A549 (cell line): ENCODE data around the gene ITGA5. TPM values are rescaled to one million over a fixed set of nuclear protein-coding genes. Genes with fewer than 3 reads are reported as not detected.
"Not testable (repeated sequence)": the region's sequence is repeated elsewhere in the genome, so short reads cannot be mapped to it uniquely, and the experiment has no call there.

Experiments used
- ATAC-seq, 2 experiments: fragments of 200-7000 bp in 1 of 2; fragments of >200 bp in 1 of 2; cut with Nextera tagmentation in 1 of 2; cut with Tn5 transposase in 1 of 2; 3 replicates each; pipeline versions ENCODE4 v1.8.0 to v1.9.1; 2018 to 2020; ENCODE audit warnings: mild to moderate bottlenecking in 1 of 2, moderate library complexity in 1 of 2
- CTCF ChIA-PET: fragments of 300-600 bp; sonication (Branson Sonifier 250); formaldehyde crosslinking; extraction: SDS; loops from one replicate; lab custom pipeline; 2021; ENCODE audit warnings: antibody characterized with exemption, inconsistent platforms; lab: Yijun Ruan, JAX
- POLR2A ChIA-PET: fragments of 350-600 bp; formaldehyde crosslinking; extraction: SDS; loops from one replicate; lab custom pipeline; 2021; ENCODE audit warnings: antibody characterized with exemption, inconsistent platforms; lab: Yijun Ruan, JAX
- DNase-seq, 2 experiments: peaks; one replicate each; pipeline versions ENCODE4 v3.0.0 to v3.0.0-alpha.2; 2011 to 2016; ENCODE audit warnings: low read depth in 1 of 2, low spot score in 1 of 2
- FAIRE-seq: peaks from 2 replicates; lab custom pipeline; 2011; peaks lifted over from hg19 to GRCh38; lab: Jason Lieb, UNC
- H3K27ac ChIP-seq, 2 experiments: fragments of >200 bp; sonication (Bioruptor Twin); formaldehyde crosslinking; 3 replicates each; pipeline ENCODE4 v1.5.1; 2016 to 2017
- H3K4me1 ChIP-seq: fragments of >200 bp; sonication (Bioruptor Twin); formaldehyde crosslinking; 3 replicates; pipeline ENCODE4 v1.6.1; 2016
- H3K4me2 ChIP-seq: fragments of >200 bp; sonication (Bioruptor Twin); formaldehyde crosslinking; 3 replicates; pipeline ENCODE4 v1.6.1; 2016
- H3K4me3 ChIP-seq: fragments of >200 bp; sonication (Bioruptor Twin); formaldehyde crosslinking; 3 replicates; pipeline ENCODE4 v1.5.1; 2016
- H3K9me3 ChIP-seq: fragments of >200 bp; sonication (Bioruptor Twin); formaldehyde crosslinking; 3 replicates; pipeline ENCODE4 v1.6.1; 2016
- BCL3 ChIP-seq: fragments of >200 bp; sonication (Bioruptor Twin); formaldehyde crosslinking; IDR thresholded peaks from 3 replicates; pipeline ENCODE4 v1.6.1; 2016
- BHLHE40 ChIP-seq: IDR thresholded peaks from 2 replicates; pipeline ENCODE4 v1.6.1; 2012; ENCODE audit warnings: low read depth, low read length, inconsistent platforms
- CBX2 ChIP-seq: fragments of 200-600 bp; sonication (generic); IDR thresholded peaks from 2 replicates; pipeline ENCODE4 v1.6.1; 2016; ENCODE audit warnings: low read depth, mild to moderate bottlenecking, borderline replicate concordance
- CHD2 ChIP-seq: fragments of 150-350 bp; IDR thresholded peaks from 2 replicates; pipeline ENCODE4 v1.6.1; 2014; ENCODE audit warnings: low read length; ENCODE audit not compliant: partially characterized antibody
- E2F6 ChIP-seq: IDR thresholded peaks from 2 replicates; pipeline ENCODE4 v1.6.1; 2012; ENCODE audit warnings: low read depth, borderline replicate concordance
- EP300 ChIP-seq, 2 experiments: fragments of >200 bp; sonication (Bioruptor Twin); formaldehyde crosslinking; IDR thresholded peaks; 2 replicates in 1 of 2; 3 replicates in 1 of 2; pipeline ENCODE4 v1.6.1; 2016 to 2017
- HDAC2 ChIP-seq: fragments of 200-600 bp; sonication (generic); IDR thresholded peaks from 2 replicates; pipeline ENCODE4 v1.6.1; 2016
- HEYL ChIP-seq: fragments of 250-450 bp; sonication (Bioruptor Pico); IDR thresholded peaks from 2 replicates; pipeline ENCODE4 v1.8.0; 2021; ENCODE audit warnings: mild to moderate bottlenecking, moderate library complexity
- JUNB ChIP-seq: fragments of >200 bp; sonication (Bioruptor Twin); formaldehyde crosslinking; IDR thresholded peaks from 2 replicates; pipeline ENCODE4 v1.6.1; 2016
- KDM1A ChIP-seq: fragments of 200-600 bp; sonication (generic); IDR thresholded peaks from 2 replicates; pipeline ENCODE4 v1.6.1; 2016; ENCODE audit warnings: low read depth, mild to moderate bottlenecking
- KDM5A ChIP-seq: fragments of 200-600 bp; sonication (generic); IDR thresholded peaks from 2 replicates; pipeline ENCODE4 v1.6.1; 2016; ENCODE audit warnings: antibody characterized with exemption, mild to moderate bottlenecking
- MYC ChIP-seq: IDR thresholded peaks from 2 replicates; pipeline ENCODE4 v1.6.1; 2012; ENCODE audit warnings: mild to moderate bottlenecking, inconsistent platforms, low read length, improper control_type of control experiment, borderline replicate concordance
- NFE2L2 ChIP-seq: fragments of 150-350 bp; conservative IDR thresholded peaks from 2 replicates; pipeline ENCODE4 v1.6.1; 2014; ENCODE audit warnings: low read length
- NPAS2 ChIP-seq: fragments of 250-450 bp; sonication (Bioruptor Pico); IDR thresholded peaks from 2 replicates; pipeline ENCODE4 v1.8.0; 2022; ENCODE audit warnings: mild to moderate bottlenecking, moderate library complexity, borderline replicate concordance
- PHF8 ChIP-seq: fragments of 200-600 bp; sonication (generic); IDR thresholded peaks from 2 replicates; pipeline ENCODE4 v1.6.1; 2016; ENCODE audit warnings: low read depth, mild to moderate bottlenecking, antibody characterized with exemption, moderate library complexity, borderline replicate concordance
- REST ChIP-seq: fragments of 200-600 bp; sonication (generic); IDR thresholded peaks from 2 replicates; pipeline ENCODE4 v1.6.1; 2016; ENCODE audit warnings: antibody characterized with exemption, mild to moderate bottlenecking, moderate library complexity
- RFX5 ChIP-seq: fragments of 450-650 bp; IDR thresholded peaks from 2 replicates; pipeline ENCODE4 v1.7.1; 2014; ENCODE audit warnings: antibody characterized with exemption, mild to moderate bottlenecking, moderate library complexity
- TFCP2L1 ChIP-seq: fragments of 250-450 bp; sonication (Bioruptor Pico); IDR thresholded peaks from 2 replicates; pipeline ENCODE4 v1.5.0; 2021; ENCODE audit warnings: mild to moderate bottlenecking
- USF2 ChIP-seq: fragments of 450-650 bp; IDR thresholded peaks from 2 replicates; pipeline ENCODE4 v1.6.1; 2014; ENCODE audit warnings: antibody characterized with exemption
- WGBS: methylation state at CpG from one replicate; pipeline ENCODE4 v1.1.6; 2017; ENCODE audit errors: missing lambda C conversion rate; 5-methylcytosine and 5-hydroxymethylcytosine counted together
- polyA plus RNA-seq, 4 experiments: library from polyadenylated mRNA; depleted of rRNA in 3 of 4; stranded (reverse); fragments of >200 nt; fragmentation: RNase III in 1 of 4; extraction: RNeasy Plus Mini Kit Qiagen cat#74134 plus additional on column Dnase treatment in 1 of 4; gene quantifications; 2 replicates in 3 of 4; 3 replicates in 1 of 4; pipeline ENCODE4 v1.2.3, GENCODE V29; 2011 to 2017

The ITGA5 gene
- polyA plus RNA-seq, 2 of the 4 experiments (the other 2 are of a cell fraction): 27.2 to 31.7 TPM

GRCh38 chr12:54355104-54355815 lies 63.8 kb downstream of the ITGA5 start:
- CTCF ChIA-PET: interaction anchor here (0.8 to 9.2 kb wide), 7 partner anchors 13 to 140 kb away, joined by 3 to 125 read pairs (median 26); no protein-coding TSS in a partner anchor
- H3K4me3 ChIP-seq: no peak overlapping the region
- DNase-seq: no peak
- no peaks in the 10 kb centered on the region for H3K9me3 ChIP-seq
- WGBS: 81% methylated on average over 6 of the region's 6 CpGs
- no peak for ATAC-seq
- no peak overlapping the region for H3K4me2 ChIP-seq
- peaks cover 32% of the 10 kb centered on the region for H3K4me1 ChIP-seq
- TF ChIP-seq JUNB (no peak), NFE2L2 (no peak), BCL3 (no peak), KDM1A (no peak), KDM5A (no peak), E2F6 (no peak), TFCP2L1 (CRISPR knock-in tag) (no peak), BHLHE40 (no peak), CBX2 (no peak), EP300 (IDR thresholded peaks at IDR 0.05) (no peak), MYC (no peak), HEYL (no peak), HDAC2 (no peak), RFX5 (no peak), REST (no peak), USF2 (no peak), CHD2 (no peak), PHF8 (no peak), NPAS2 (no peak)
- TF ChIP-seq, all 56 proteins: peak for 0
- POLR2A ChIA-PET: no interaction called here
- no peak for FAIRE-seq
- H3K27ac ChIP-seq: peak overlapping the region in 1 of 2 experiments; percentile 4; a peak in 1 of 6 replicates

- H3K4me2 ChIP-seq, H3K9me3 ChIP-seq, H3K4me3 ChIP-seq, H3K27ac ChIP-seq, ATAC-seq, DNase-seq, POLR2A ChIA-PET, FAIRE-seq: not testable (repeated sequence)
- H3K4me1 ChIP-seq: peaks cover 23% of the 10 kb centered on the region
- 85% methylated on average over 7 of the region's 7 CpGs for WGBS
- CTCF ChIA-PET: interaction anchor here (0.7 to 5.1 kb wide), 9 partner anchors 7 to 1470 kb away, joined by 3 to 38 read pairs (median 4); no protein-coding TSS in a partner anchor
Measured at GRCh38 chr12:54354271-54354670, 64.8 kb downstream of the ITGA5 start.
